ENCODE results near the gene CYP3A5.
"Not testable (repeated sequence)": the region's sequence is repeated elsewhere in the genome, so short reads cannot be mapped to it uniquely, and the experiment has no call there.

The CYP3A5 gene

DNA sequence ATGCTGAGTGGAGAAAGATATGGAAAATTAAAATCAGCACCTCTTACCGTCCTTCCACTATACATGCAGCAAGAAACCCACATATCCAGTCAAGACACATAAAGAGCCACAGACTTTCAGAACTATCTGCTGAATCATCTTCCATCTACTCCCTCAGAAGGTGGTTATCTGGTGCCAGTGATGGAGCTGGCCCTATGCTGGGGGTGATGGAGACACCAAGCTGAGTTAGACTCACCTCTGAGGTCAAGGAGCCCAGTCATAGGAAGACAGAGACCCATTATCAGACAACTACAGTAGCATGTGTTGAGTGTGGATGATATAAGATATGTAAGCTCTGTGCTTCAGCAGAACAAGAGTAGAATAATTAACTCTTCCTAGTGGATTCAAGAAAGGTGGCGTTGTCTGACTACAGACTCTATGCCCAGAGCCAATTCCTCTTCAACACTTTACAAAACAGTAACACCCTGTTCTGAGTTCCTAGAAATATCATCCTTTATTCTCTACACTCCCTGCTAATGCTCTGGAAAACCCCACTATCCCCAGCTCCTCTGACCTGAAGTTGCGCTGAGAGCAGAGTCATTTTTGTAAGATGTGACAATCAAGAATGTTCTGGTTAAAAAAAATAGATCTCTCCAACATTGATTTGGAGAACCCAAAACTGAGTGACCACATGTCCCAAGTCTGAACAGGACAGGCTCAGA lies 14.3 kb downstream of the CYP3A5 start:
- TF ChIP-seq, protein P1, sequence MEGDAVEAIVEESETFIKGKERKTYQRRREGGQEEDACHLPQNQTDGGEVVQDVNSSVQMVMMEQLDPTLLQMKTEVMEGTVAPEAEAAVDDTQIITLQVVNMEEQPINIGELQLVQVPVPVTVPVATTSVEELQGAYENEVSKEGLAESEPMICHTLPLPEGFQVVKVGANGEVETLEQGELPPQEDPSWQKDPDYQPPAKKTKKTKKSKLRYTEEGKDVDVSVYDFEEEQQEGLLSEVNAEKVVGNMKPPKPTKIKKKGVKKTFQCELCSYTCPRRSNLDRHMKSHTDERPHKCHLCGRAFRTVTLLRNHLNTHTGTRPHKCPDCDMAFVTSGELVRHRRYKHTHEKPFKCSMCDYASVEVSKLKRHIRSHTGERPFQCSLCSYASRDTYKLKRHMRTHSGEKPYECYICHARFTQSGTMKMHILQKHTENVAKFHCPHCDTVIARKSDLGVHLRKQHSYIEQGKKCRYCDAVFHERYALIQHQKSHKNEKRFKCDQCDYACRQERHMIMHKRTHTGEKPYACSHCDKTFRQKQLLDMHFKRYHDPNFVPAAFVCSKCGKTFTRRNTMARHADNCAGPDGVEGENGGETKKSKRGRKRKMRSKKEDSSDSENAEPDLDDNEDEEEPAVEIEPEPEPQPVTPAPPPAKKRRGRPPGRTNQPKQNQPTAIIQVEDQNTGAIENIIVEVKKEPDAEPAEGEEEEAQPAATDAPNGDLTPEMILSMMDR (IDR thresholded peaks at IDR 0.05; ENCODE audit: low read depth, low read length): no peak
- no peak for DNase-seq (ENCODE audit: extremely low read depth, low read depth)

DNA sequence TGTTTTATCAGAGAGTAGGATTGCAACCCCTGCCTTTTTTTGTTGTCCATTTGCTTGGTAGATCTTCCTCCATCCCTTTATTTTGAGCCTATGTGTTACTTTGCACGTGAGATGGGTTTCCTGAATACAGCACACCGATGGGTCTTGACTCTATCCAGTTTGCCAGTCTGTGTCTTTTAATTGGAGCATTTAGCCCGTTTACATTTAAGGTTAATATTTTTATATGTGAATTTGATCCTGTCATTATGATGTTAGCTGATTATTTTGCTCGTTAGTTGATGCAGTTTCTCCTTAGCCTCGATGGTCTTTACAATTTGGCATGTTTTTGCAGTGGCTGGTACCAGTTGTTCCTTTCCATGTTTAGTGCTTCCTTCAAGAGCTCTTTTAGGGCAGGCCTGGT lies 21.9 kb downstream of the CYP3A5 start:
- DNase-seq (ENCODE audit: extremely low read depth, low read depth): not testable (repeated sequence)

DNA sequence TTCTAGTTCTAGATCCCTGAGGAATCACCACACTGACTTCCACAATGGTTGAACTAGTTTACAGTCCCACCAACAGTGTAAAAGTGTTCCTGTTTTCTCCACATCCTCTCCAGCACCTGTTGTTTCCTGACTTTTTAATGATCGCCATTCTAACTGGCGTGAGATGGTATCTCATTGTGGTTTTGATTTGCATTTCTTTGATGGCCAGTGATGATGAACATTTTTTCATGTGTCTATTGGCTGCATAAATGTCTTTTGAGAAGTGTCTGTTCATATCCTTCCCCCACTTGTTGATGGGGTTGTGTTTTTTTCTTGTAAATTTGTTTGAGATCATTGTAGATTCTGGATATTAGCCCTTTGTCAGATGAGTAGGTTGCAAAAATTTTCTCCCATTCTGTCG lies 25.2 kb downstream of the CYP3A5 start:
- DNase-seq (ENCODE audit: extremely low read depth, low read depth): not testable (repeated sequence)

DNA sequence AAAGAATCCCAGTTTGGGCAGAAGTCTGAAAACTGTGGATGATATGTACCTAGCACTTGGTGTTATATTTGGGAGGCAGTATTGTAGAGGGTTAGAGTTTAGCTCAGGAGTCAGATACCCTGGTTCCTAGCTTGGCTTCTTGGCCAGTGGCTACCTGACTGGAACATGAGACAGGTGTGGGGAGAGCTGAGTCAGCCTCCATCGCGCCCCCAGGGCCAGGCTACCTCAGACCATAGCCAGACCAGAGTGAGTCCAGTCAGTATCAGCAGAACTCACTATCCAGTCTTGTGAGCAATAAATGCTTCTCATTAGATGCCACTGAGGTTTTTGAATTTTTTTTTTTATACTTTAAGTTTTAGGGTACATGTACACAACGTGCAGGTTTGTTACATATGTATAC lies 26.0 kb downstream of the CYP3A5 start:
- TF ChIP-seq, protein P1 (IDR thresholded peaks at IDR 0.05; ENCODE audit: low read depth, low read length): no peak

DNA sequence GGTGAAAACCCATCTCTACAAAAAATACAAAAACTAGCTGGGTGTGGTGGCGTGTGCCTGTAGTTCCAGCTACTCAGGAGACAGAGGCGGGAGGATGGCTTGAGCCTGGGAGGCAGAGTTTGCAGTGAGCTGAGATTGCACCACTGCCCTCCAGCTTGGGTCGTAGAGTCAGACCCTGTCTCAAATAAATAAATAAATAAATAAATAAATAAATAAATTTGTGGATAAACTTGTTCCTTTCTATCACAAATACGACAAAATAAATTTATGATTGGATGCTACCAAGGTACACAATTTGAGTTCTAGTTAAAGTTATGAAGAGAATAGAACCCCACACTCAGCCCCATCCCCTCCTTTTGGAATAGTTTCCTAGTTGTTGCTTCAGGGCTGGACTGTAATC lies 26.5 kb downstream of the CYP3A5 start:
- DNase-seq (ENCODE audit: extremely low read depth, low read depth): not testable (repeated sequence)

More for the DNA sequence above, 26.0 kb downstream of the CYP3A5 start:
- DNase-seq (ENCODE audit: extremely low read depth, low read depth): no peak

DNA sequence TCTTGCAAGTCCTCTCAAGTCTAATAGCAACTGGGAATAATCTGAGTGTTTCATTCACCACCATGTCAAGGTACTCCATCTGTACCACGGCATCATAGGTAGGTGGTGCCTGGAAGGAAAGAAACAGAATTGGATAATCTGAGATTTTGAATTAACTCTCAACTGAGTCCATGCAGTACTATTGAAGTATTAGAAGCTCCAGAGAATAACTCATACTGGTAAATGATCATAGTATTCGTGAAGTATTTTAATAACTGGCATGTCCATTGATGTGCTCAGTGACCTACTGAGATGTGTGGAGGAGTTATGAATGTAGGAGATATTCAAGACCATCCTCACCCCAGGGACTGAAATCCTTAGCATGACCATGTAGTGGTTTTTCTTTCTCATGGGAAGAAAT lies 27.1 kb downstream of the CYP3A5 start:
- TF ChIP-seq, protein P1 (IDR thresholded peaks at IDR 0.05; ENCODE audit: low read depth, low read length): no peak
- no peak for DNase-seq (ENCODE audit: extremely low read depth, low read depth)

DNA sequence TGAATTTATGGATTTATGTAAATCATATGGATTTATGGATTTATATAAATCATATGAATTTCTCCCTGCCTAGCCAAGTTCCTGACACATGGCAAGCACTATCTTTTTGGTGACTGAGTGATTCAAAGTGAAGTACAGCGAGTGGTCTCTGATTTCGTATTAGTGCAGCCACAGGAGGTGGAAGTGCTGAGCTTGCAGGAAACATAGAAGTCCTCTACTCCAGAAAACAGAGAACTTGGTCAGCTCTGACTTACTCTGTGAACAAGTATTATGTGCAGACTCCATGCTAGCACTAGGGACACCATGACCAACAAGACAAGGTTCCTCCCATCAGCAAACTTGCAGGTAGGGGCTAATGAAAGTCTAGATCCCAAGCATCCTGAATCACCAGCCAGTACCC lies 28.5 kb downstream of the CYP3A5 start:
- TF ChIP-seq, protein P1 (IDR thresholded peaks at IDR 0.05; ENCODE audit: low read depth, low read length): no peak
- no peak for DNase-seq (ENCODE audit: extremely low read depth, low read depth)

DNA sequence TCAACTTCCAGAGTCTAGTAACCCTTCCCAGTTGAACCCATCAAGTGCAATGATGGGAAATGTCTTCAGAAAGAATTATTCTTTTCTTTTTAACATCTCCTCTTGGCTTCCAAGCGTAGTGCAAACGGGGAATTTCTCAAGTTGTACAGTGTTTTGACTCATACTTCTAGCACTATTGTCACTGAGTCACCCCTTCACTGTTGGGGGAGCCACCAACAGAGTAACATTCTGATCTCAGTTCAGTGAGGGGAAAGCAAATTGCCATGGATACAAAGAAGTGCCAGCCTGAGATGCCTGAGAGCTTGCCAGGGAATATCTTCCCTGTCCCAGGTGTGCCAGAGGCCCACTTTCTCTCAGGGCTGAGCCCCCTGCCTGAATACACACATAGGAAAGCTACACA lies 31.0 kb downstream of the CYP3A5 start:
- DNase-seq (ENCODE audit: extremely low read depth, low read depth): no peak

DNA sequence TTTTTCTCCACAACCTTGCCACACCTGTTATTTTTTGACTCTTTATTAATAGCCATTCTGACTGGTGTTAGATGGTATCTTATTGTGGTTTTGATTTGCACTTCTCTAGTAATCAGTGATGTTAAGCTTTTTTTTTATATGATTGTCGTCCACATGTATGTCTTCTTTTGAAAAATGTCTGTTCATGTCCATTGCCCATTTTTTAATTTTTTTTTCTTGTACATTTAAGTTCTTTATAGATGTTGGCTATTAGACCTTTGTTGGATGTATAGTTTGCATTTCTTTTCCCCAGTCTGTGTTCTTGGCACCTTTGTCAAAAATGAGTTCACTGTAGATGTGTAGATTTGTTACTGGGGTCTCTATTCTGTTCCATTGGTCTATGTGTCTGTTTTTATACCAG lies 34.2 kb downstream of the CYP3A5 start:
- no peak for DNase-seq (ENCODE audit: extremely low read depth, low read depth)
- TF ChIP-seq, protein P1 (IDR thresholded peaks at IDR 0.05; ENCODE audit: low read depth, low read length): no peak

More for the DNA sequence above, 31.0 kb downstream of the CYP3A5 start:
- TF ChIP-seq, protein P1 (IDR thresholded peaks at IDR 0.05; ENCODE audit: low read depth, low read length): no peak
